Non-pigmented ciliary epithelial cell (primary cell): Measurements from ENCODE around the gene GABPB1.

Experiments
- DNase-seq: peaks from one replicate; pipeline ENCODE4 v3.0.0-alpha.2; 2010; ENCODE audit warnings: low read depth

GABPB1 gene

DNA sequence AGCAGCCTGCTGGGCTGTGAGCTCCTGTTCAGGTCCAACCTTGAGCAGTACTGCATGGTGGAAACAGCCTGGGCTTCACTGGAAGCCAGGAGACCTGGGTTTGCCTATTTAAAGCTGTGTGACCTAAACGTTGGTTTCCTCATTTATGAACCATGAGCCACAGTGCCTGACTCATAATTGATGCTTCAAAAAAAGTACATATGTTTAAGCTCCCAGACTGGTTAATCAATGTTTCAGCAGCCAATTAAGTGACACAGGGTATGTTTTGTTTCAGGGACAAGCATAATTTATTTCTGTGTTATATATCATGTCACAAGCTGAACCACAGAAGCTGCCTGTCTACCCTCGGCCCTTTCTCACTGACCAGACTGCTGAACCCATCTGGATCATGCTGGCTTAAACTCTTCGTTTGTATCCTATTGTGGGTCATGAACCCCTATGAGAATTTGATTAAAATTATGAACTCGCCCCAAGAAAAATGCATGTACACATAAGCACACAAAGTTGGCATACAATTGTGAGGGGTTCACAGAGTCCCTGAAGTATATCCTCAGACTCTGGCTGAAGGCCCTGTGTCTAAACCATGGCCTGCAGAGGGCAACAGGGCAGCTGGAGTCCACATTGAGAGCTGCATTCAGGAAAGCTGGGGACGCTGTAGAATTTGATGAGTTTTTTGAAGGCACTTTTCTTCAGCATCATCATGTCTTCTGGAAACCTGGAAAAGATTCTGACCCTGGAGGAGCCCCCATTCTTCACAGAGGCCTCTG lies 113.1 kb downstream of the GABPB1 start:
- peak; percentile 17 for DNase-seq

DNA sequence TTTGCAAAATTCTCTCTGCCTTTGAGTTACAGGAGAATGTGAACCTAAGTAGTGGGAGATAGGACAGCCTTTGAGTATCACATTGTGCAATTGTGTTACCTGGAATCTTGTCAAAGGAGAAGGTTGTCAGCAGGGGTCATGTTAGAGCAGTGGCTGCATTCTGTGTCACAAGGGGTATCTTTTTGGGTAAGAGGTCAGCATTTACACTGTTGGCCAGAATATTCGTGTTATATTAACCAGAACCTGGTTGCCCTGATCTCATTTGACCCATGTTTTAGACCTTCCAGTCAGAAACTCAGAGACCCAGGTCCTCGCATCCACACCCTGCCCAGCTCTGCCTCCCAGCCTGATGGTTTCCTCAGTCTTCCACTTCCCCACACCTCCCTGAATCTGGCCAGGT lies 116.7 kb downstream of the GABPB1 start:
- DNase-seq: no peak

DNA sequence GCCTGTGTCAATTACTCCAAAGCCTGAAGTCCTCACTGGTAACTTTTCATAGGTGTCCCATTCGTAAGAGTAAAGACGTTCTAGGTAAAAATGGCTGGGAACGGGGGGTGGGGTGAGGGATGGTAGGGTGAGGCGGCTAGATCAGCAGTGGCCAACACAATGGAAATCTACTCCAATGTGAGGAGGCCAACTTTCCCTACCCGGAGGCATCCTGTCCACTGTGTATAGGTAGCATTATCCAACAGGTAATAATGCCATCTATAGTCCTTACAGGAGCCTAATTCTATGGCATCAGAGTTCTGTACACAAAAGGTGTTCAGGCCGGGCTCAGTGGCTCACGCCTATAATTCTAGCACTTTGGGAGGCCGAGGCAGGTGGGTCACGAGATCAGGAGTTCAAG lies 118.6 kb downstream of the GABPB1 start:
- no peak for DNase-seq

DNA sequence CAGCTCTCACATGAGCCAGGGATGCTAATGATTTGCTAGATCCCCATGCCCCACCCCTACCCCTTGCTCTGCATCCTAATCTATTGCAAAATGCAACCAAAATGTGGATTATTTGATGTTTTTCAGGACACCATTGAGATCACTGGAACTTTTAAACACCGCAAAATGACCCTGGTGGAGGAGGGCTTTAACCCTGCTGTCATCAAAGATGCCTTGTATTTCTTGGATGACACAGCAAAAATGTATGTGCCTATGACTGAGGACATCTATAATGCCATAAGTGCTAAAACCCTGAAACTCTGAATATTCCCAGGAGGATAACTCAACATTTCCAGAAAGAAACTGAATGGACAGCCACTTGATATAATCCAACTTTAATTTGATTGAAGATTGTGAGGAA lies 119.2 kb downstream of the GABPB1 start:
- no peak for DNase-seq

DNA sequence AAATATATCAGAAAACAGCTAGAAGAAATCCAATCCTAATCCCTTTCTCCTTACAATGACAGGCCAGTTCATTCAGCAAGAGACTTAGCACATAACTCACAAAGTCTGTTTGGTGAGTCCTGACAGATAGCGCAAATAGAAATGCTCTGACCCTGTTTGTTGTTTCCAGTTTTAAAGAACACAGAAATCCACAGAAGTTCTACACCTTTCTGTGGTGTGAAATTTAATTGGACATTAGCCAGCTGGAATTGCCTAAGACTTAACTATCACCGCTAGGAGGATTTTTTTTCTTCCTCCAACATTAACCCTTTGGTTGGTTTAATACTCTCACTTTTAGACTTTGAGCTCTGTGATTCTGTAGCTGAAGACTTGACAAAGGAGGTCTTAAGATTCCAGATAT lies 120.2 kb downstream of the GABPB1 start:
- DNase-seq: no peak

DNA sequence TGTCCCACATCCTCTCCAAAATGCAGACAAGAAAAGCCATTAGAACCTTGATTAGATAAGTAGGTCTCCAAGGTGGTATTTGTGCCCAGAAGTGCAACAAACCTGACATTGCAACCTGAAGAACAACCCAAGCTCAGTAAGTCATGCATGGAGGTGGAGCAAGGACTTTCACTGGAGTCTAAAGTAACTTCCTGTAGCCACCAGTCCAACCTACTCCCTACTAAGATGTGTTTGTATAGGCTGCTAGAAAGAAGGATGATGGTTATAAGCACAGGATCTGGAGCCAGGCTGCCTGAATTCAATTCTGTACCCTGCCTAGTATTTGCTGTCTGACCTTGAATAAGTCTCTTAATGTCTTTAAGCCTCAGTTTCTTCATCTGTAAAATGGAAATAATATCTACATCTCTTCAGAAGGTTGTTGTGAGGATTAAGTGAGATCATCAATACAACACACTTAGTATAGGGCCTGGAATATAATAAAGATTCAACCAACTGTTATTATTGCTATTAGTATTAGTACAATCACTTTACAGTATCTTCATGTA lies 121.7 kb downstream of the GABPB1 start:
- DNase-seq: no peak

DNA sequence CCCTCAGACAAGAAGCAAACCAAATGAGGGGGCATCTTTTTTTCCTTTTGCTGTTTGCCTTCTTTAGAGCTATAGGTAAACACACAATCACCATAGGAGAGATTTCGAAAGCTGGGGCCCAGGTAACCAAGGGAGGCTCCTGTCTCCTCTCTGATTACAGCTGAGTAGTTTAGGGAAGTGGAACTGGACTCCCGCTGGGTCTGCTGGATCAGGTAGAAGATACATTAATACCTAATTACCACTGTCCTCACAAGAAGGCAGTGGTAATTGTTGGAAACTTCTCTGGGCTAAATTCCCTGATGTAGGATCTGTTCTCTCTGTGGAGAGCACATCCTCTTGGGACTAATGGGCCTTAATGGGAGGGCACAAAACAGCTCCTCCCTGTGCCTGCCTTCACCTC lies 122.2 kb downstream of the GABPB1 start:
- no peak for DNase-seq

DNA sequence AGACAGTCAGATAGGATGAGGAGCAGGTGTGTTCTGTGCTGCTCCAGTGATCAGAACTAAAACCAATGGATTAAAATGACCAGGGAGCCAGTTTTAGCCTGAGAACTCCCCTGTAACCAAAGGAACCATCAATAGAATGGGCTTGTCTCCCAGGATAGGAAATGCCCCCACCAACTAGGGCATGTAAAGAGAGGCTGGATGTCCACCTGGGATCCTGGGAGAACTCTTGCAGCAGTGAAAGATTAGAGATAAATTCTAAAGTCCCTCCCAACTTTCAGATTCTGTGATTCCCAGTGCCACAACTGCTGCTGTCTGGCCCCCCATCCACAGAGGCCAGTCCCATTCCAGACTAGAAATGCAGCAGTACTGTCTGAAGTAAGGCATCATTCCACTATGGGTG lies 123.2 kb downstream of the GABPB1 start:
- DNase-seq: no peak

DNA sequence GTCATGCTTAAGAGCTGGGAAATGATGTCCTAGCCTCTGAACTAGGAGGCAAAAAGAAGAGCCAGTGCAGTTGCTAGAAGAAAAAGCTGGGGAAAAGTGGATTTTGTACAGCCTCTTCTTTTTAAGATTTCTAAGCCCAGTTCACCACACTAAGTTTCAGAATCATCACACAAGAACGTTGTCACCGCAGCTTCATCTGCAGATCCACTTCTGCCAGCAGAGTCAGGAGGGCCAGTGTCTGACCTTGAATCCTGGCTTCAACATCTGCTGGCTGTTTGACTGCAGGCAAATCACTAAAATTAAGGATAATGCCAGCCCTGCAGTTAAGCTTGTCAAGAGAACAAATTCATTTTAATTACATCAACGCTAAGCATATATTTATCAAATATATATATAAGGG lies 125.7 kb downstream of the GABPB1 start:
- DNase-seq: no peak

DNA sequence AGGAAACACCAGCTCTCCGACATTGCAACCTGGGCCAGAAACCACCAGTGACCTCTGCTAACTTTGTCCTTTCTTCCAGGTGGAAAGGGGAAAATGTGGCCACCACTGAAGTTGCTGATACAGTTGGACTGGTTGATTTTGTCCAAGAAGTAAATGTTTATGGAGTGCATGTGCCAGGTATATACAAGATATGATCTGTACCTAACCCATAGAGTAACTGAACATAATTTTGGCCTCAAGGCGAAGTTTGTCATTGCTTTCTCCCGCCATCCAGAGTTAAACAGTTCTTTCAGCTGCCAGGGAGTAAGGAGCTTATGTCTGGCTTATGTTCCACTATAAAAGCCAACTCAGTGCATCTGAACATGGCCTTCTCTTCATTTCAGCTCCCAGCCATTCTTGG lies 126.1 kb downstream of the GABPB1 start:
- DNase-seq: no peak

DNA sequence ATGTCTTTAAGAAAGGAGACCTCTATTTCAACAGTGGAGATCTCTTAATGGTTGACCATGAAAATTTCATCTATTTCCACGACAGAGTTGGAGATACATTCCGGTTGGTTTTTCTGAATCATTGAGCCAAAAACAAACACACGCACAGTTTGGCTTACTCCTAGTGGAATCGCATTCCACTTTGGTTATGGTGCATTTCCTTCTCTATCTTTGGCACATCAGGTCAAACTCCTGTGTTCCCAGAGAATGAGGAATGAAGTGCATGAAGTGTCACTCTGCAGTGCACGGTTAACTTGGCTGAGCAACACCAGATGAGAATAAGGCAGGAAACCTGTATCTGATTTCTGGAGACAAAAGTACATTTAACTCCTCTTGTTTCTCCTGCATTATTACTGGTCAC lies 127.9 kb downstream of the GABPB1 start:
- peak; percentile 51 for DNase-seq

DNA sequence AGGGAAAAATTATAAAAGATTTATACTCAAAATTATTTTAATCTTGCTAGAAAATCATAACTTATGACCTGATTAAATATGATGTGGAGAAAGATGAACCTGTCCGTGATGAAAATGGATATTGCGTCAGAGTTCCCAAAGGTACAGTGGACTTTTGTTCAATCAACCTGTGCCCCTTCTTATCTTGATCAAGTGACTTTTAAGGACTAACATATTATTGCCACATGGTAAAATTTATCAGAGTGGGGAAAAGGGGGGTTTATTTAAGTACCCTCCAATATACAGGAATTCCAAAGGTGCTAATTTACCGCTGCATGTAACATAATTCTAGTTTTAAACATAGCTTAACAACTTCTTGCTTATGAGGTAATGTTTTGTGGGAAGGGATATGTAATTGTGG lies 129.1 kb downstream of the GABPB1 start:
- DNase-seq: no peak
